Measurements from ENCODE around the gene CCNB1. TPM values are rescaled to one million over a fixed set of nuclear protein-coding genes. Genes with fewer than 3 reads are reported as not detected.

CCNB1 gene
- total RNA-seq, 2 donors from 2014 or later = 1.6 to 4.9 TPM

GRCh38 chr5:69188811-69189161, 21.8 kb downstream of the CCNB1 start:
- intact Hi-C loops (cut with DNase I) = no loop called here
- 1 to 6% methylated on average over 8 of the region's 8 CpGs for WGBS, 2 donors
- no peak for TF ChIP-seq CTCF (IDR thresholded peaks at IDR 0.05)
- TF ChIP-seq POLR2A (IDR thresholded peaks at IDR 0.05) = no peak
- Histone ChIP-seq H3K36me3 (replicated peaks in 1 of 2; ENCODE audit: insufficient read depth in 1 of 2, low read depth in 2 of 2) (no peaks in the 10 kb centered on the region), H3K27me3 (no peaks in the 10 kb centered on the region), H3K27ac (peak overlapping the region; percentile 30 to 83 (median 73)), H3K9me3 (no peaks in the 10 kb centered on the region), H3K4me1 (peaks cover 17% of the 10 kb centered on the region), H3K4me3 (peak overlapping the region; percentile 66 to 77)
- ATAC-seq = no peak
- DNase-seq = no peak

GRCh38 chr5:69189162-69190086, 22.5 kb downstream of the CCNB1 start, which contains the start of gene CENPH:
Gene CENPH, plus strand, starts transcription at chr5:69189583. Its CDS starts 52 bp downstream, at chr5:69189635.
- Histone ChIP-seq H3K4me3 (peak within 1 kb of the TSS; percentile 66 to 77), H3K4me1 (peaks cover 17% of the 10 kb centered on the region), H3K36me3 (replicated peaks in 1 of 2; ENCODE audit: insufficient read depth in 1 of 2, low read depth in 2 of 2) (no peaks in the 10 kb centered on the region), H3K9me3 (no peaks in the 10 kb centered on the region), H3K27ac (peak within 1 kb of the TSS; percentile 30 to 83 (median 73)), H3K27me3 (no peaks in the 10 kb centered on the region)
- TF ChIP-seq CTCF (IDR thresholded peaks at IDR 0.05) = no peak
- peak in 2 of 3 donors; percentile 34 to 59 for TF ChIP-seq POLR2A (IDR thresholded peaks at IDR 0.05)
- ATAC-seq = peak; percentile 99
- 0 to 1% methylated on average over 29 to 55 of the region's 55 CpGs for WGBS, 2 donors
- DNase-seq = peak; percentile 89 to 94 (median 94)
- intact Hi-C loops (cut with DNase I) = no loop called here

- no peaks in the 10 kb centered on the region for H3K9me3 ChIP-seq
Observed at GRCh38 chr5:69202497-69202896, 35.5 kb downstream of the CCNB1 start.

GRCh38 chr5:69206528-69207190, 39.7 kb downstream of the CCNB1 start:
- TF ChIP-seq CTCF (IDR thresholded peaks at IDR 0.05) (no peak), POLR2A (IDR thresholded peaks at IDR 0.05) (no peak)
- 76 to 85% methylated on average over 5 of the region's 5 CpGs for WGBS, 2 donors
- DNase-seq = peak in 1 of 4 donors; percentile 26

More at GRCh38 chr5:69202497-69202896, 35.5 kb downstream of the CCNB1 start:
- ATAC-seq (no peak), DNase-seq (no peak)
- Histone ChIP-seq H3K4me3 (no peak overlapping the region), H3K27me3 (no peaks in the 10 kb centered on the region), H3K36me3 (replicated peaks in 1 of 2; ENCODE audit: insufficient read depth in 1 of 2, low read depth in 2 of 2) (no peaks in the 10 kb centered on the region), H3K4me1 (no peaks in the 10 kb centered on the region), H3K27ac (no peak overlapping the region)
- 83 to 89% methylated on average over 1 of the region's 1 CpG for WGBS, 2 donors
- TF ChIP-seq CTCF (IDR thresholded peaks at IDR 0.05) = no peak
- no peak for TF ChIP-seq POLR2A (IDR thresholded peaks at IDR 0.05)
- intact Hi-C loops (cut with DNase I) = no loop called here

More at GRCh38 chr5:69206528-69207190, 39.7 kb downstream of the CCNB1 start:
- no peaks in the 10 kb centered on the region for H3K4me1 ChIP-seq
- H3K9me3 ChIP-seq = no peaks in the 10 kb centered on the region
- H3K36me3 ChIP-seq (replicated peaks in 1 of 2; ENCODE audit: insufficient read depth in 1 of 2, low read depth in 2 of 2) = no peaks in the 10 kb centered on the region
- no peak for ATAC-seq
- H3K27ac ChIP-seq = no peak overlapping the region
- no peak overlapping the region for H3K4me3 ChIP-seq
- intact Hi-C loops (cut with DNase I) = no loop called here
- H3K27me3 ChIP-seq = no peaks in the 10 kb centered on the region
